Measurements from ENCODE around the gene GALK1.

Gene GALK1

DNA sequence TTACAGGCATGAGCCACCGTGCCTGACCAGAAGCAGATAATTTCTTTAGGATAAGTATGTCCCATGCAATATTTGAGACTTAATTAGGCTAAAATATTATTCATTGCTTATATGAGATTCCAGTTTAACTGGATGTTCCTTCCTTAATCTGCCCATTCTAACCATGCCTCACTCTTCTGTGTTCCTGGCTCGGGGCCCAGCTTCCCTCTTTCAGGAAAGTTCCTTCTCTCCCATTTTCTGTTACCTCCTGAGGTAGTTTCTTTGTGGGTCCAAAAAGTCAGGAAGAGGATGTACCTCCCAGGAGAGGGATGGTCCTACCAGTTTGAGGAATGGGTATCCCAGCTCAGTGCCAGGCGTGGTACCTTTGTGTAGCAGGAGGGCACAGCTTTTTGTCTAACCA is 42.9 kb upstream of the GALK1 start:
- Histone ChIP-seq H3K27me3 (replicated peaks) (no peaks in the 10 kb centered on the region), H3K36me3 (replicated peaks) (peaks cover 8% of the 10 kb centered on the region), H3K4me3 (ENCODE audit: low read depth, low read length) (no peak overlapping the region), H3K27ac (no peak overlapping the region)
- no peak for DNase-seq
- in situ Hi-C loops (cut with HindIII; ENCODE audit: low pct_ligation_motif_present, low sequenced_read_pairs): no loop called here
- TF ChIP-seq, protein P1, sequence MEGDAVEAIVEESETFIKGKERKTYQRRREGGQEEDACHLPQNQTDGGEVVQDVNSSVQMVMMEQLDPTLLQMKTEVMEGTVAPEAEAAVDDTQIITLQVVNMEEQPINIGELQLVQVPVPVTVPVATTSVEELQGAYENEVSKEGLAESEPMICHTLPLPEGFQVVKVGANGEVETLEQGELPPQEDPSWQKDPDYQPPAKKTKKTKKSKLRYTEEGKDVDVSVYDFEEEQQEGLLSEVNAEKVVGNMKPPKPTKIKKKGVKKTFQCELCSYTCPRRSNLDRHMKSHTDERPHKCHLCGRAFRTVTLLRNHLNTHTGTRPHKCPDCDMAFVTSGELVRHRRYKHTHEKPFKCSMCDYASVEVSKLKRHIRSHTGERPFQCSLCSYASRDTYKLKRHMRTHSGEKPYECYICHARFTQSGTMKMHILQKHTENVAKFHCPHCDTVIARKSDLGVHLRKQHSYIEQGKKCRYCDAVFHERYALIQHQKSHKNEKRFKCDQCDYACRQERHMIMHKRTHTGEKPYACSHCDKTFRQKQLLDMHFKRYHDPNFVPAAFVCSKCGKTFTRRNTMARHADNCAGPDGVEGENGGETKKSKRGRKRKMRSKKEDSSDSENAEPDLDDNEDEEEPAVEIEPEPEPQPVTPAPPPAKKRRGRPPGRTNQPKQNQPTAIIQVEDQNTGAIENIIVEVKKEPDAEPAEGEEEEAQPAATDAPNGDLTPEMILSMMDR (IDR thresholded peaks at IDR 0.05; ENCODE audit: low read depth, low read length, missing control alignments): no peak

DNA sequence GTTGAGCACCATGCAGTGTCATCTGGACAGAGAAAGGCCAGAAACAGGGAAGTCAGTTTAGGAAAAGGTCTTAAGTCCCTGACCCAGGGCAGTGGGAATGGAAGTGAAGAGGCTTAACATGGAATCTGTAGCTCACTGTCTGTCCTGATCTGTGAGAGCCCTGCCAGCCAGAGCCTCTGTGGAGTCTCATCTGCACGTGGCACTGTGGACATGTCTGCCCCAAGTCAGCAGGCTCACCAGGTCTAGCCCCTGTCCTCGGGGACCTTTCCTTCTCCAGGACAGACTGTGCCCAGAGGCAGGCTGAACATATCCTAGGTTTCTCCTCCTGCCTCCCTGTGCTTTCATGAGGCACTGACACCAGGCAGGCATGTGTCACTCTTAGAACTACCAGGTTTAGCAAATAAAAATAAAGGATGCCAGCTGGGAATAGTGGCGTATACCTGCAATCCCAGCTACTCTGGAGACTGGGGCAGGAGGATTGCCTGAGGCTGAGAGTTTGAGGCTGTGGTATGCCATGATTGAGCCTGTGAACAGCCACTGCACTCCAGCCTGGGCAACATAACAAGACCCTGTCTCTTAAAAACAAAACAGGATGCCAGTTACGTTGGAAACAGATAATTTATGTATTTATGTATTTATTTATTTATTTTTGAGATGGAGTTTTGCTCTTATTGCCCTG is 42.0 kb upstream of the GALK1 start:
- Histone ChIP-seq H3K36me3 (replicated peaks) (peaks cover 6% of the 10 kb centered on the region), H3K27ac (no peak overlapping the region), H3K27me3 (replicated peaks) (no peaks in the 10 kb centered on the region), H3K4me3 (ENCODE audit: low read depth, low read length) (no peak overlapping the region)
- TF ChIP-seq, protein P1 (IDR thresholded peaks at IDR 0.05; ENCODE audit: low read depth, low read length, missing control alignments): no peak
- in situ Hi-C loops (cut with HindIII; ENCODE audit: low pct_ligation_motif_present, low sequenced_read_pairs): no loop called here
- DNase-seq: no peak

DNA sequence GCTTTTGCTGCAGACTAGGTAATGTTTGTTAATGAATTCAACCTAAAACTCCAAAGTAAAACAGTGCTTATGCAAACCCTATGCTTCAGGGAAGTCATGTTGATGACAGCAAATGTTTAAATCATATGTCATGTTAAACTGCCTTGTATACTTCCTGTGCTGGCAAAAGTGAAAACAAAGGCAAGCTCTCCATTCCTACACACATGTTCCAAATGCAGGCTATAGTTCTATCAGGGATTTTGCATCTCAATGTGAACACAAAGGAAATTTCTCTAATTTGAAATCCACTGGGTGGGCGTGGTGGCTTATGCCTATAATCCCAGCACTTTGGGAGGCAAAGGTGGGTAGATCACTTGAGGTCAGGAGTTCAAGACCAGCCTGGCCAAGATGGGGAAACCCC is 38.9 kb upstream of the GALK1 start:
- Histone ChIP-seq H3K4me3 (ENCODE audit: low read depth, low read length) (no peak overlapping the region), H3K27ac (no peak overlapping the region), H3K27me3 (replicated peaks) (no peaks in the 10 kb centered on the region), H3K36me3 (replicated peaks) (peaks cover 4% of the 10 kb centered on the region)
- in situ Hi-C loops (cut with HindIII; ENCODE audit: low pct_ligation_motif_present, low sequenced_read_pairs): no loop called here
- TF ChIP-seq, protein P1 (IDR thresholded peaks at IDR 0.05; ENCODE audit: low read depth, low read length, missing control alignments): no peak
- no peak for DNase-seq

DNA sequence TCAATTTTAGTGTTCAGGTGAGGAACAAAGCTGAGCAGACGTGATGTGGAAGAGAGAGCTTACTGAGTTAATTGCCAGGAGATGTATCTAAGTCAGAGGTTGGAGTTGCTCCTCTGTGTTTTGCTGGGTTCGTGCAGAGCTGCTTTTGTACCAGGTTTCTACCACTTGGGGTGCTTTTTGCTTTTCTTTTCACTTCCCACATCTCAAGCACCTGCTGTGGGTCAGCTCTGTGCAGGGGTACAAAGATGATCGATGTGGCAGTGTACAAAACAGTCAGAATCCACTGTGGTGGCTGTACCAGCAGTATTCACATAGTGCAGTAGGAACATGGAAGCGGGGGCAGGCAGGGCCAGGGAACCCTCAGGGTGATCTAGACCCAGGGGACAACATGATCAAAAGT is 34.4 kb upstream of the GALK1 start:
- Histone ChIP-seq H3K36me3 (replicated peaks) (peaks cover 12% of the 10 kb centered on the region), H3K4me3 (ENCODE audit: low read depth, low read length) (no peak overlapping the region), H3K27me3 (replicated peaks) (no peaks in the 10 kb centered on the region), H3K27ac (no peak overlapping the region)
- in situ Hi-C loops (cut with HindIII; ENCODE audit: low pct_ligation_motif_present, low sequenced_read_pairs): no loop called here
- TF ChIP-seq, protein P1 (IDR thresholded peaks at IDR 0.05; ENCODE audit: low read depth, low read length, missing control alignments): no peak
- no peak for DNase-seq

DNA sequence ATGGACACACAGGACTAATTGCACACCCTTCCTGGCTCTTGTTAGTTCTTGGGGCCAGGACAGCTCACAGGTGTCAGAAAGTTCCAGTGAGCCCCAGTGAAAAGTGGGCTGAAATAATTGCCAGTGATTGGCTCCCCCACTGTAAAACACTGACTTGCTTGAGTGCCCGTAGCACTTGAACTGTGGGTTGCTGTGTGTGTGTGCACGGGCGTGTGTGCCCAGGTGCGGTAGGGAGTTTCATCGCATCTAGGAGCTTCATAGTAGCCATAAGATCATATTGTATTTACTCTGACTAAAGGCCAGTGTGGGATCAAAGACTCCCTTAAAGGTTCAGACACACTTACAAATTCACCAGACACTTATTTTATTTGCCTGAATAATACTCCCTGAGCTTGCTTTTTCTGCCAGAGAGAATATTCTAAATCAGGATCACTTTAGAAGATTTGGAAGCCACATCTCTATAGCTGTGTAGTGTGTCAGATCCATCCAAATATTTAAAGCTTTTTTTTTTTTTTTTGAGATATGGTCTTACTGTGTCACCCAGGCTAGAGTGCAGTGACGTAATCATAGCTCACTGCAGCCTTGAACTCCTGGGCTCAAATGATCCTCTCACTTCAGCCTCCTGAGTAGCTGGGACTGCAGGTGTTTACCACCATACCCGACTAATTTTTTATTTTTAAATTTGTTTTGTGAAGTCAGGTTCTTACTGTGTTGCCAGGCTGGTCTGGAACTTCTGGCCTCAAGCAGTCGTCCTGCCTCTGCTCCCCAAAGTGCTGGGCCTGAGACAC is 31.0 kb upstream of the GALK1 start:
- Histone ChIP-seq H3K27me3 (replicated peaks) (no peaks in the 10 kb centered on the region), H3K4me3 (ENCODE audit: low read depth, low read length) (no peak overlapping the region), H3K27ac (no peak overlapping the region), H3K36me3 (replicated peaks) (peaks cover 16% of the 10 kb centered on the region)
- DNase-seq: no peak
- TF ChIP-seq, protein P1 (IDR thresholded peaks at IDR 0.05; ENCODE audit: low read depth, low read length, missing control alignments): no peak
- in situ Hi-C loops (cut with HindIII; ENCODE audit: low pct_ligation_motif_present, low sequenced_read_pairs): no loop called here
